GM10266 (cell line): ENCODE data around the gene RHBDL1.
"Not testable (repeated sequence)": the region's sequence is repeated elsewhere in the genome, so short reads cannot be mapped to it uniquely, and the experiment has no call there.

ENCODE experiments used
- DNase-seq: peaks from one replicate; pipeline ENCODE4 v3.0.0; 2012; ENCODE audit errors: extremely low spot score
- TF ChIP-seq, protein P1 (sequence below): IDR thresholded peaks from 2 replicates; pipeline ENCODE4 v1.5.1; 2012; ENCODE audit warnings: mild to moderate bottlenecking, low read depth; ENCODE audit not compliant: control insufficient read depth, insufficient read depth; ENCODE audit errors: missing control alignments

RHBDL1 gene

DNA sequence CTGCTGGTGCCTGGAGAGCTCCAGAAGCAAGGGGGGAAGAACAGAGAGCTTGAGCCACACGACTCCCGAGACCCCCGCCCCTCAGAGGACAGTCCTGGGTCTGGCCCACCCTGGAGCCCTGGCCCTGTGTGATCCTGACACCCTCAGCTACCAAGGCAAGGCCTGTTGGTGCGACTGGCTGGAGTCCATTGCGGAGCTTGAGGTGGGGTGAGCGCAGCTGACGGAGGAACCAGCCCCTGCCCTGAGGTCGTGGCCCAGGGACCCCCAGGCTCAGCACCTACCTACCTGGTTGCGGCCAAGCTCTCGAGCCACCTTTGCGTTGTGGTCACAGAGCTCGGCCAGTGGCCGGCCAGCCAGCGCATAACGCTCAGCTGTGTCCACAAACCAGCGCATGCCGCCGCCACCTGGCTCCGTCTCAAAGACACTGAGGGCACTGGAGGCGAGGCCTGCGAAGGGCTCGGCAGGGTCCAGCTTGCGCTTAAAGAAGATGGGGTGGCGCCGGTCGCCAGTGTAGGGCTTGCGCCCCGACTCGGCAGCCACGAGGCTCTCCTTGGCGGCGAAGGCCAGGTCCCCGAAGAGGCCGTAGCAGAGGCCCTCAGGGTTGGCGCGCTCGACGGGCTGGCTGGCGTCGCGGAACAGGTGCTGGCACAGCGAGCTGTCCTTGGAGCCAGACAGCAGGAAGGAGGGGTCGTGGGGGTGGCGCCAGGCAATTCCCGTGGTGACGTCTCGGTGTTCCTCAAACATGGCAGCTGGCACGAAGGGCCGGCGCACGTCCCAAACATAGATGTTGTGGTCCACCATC lies 11.2 kb downstream of the RHBDL1 start:
- DNase-seq = no peak
- TF ChIP-seq, protein P1, sequence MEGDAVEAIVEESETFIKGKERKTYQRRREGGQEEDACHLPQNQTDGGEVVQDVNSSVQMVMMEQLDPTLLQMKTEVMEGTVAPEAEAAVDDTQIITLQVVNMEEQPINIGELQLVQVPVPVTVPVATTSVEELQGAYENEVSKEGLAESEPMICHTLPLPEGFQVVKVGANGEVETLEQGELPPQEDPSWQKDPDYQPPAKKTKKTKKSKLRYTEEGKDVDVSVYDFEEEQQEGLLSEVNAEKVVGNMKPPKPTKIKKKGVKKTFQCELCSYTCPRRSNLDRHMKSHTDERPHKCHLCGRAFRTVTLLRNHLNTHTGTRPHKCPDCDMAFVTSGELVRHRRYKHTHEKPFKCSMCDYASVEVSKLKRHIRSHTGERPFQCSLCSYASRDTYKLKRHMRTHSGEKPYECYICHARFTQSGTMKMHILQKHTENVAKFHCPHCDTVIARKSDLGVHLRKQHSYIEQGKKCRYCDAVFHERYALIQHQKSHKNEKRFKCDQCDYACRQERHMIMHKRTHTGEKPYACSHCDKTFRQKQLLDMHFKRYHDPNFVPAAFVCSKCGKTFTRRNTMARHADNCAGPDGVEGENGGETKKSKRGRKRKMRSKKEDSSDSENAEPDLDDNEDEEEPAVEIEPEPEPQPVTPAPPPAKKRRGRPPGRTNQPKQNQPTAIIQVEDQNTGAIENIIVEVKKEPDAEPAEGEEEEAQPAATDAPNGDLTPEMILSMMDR = no peak

DNA sequence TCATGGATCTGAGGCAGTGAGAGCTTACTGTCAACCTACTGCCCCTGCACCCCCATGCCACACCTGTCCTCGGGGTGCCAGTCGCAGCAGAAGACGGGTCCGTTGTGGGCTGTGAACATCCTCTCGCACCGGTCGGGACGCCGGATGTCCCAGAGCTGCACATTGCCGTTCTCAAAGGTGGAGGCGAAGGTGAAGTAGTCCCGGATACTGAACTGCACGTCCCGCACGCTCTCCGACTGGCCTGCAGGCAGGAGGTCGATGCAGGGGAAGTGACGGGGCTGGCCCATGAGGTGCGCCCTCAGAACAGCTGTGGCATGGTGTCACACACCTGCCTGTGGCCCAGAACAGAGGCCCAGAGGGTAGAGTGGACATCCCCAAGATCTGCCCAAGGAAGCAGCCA lies 12.0 kb downstream of the RHBDL1 start:
- TF ChIP-seq, protein P1 = no peak

DNA sequence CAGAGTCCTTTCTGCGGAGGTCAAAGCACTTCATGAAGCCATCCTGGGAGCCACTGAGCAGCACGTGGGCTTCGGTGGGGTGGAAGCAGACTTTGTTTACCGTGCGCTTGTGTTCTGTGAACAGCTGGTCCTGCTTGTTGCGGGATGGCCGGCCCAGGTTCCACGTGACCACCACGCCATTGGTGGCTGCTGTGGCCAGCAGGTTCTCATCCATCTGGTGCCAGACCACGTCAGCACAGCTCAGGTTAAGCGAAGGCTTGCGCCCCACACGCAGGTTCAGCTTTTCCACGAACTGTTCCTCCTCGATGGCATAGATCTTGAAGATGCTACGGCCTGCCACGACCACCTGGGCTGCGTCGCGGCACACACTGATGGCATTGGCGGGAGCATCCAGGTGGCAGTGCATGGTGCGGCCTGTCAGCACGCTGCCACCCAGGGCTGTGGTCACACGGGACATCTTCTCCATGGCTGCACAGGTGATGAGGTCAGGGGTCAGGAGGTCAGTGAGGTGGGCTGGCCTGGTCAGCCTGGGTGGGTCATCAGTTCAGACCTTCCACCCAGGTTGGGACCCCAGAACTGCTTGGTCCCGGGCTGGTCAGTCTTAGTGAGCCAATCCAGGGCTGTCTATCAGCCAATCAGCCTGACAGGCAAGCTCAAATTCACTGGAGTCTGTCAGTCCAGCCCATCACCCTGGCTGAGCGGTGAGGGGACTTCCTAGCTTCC lies 13.9 kb downstream of the RHBDL1 start:
- no peak for DNase-seq
- TF ChIP-seq, protein P1 = no peak

More for the DNA sequence above, 12.0 kb downstream of the RHBDL1 start:
- DNase-seq = no peak

DNA sequence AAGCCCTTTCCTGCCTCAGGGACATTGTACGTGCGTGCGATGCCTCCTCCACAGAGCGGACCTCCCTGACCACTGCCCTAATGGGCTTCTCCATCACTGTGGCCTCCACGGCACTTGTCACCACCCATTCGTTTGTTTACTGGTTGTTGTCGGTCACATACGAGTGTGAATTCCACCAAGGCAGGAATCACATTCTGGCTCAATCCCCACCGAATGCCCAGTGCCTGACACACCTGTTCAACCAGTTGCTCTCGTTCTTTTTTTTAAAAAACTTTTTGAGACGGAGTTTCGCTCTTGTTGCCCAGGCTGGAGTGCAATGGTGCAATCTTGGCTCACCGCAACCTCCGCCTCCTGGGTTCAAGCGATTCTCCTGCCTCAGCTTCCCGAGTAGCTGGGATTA lies 15.8 kb downstream of the RHBDL1 start:
- DNase-seq = not testable (repeated sequence)

DNA sequence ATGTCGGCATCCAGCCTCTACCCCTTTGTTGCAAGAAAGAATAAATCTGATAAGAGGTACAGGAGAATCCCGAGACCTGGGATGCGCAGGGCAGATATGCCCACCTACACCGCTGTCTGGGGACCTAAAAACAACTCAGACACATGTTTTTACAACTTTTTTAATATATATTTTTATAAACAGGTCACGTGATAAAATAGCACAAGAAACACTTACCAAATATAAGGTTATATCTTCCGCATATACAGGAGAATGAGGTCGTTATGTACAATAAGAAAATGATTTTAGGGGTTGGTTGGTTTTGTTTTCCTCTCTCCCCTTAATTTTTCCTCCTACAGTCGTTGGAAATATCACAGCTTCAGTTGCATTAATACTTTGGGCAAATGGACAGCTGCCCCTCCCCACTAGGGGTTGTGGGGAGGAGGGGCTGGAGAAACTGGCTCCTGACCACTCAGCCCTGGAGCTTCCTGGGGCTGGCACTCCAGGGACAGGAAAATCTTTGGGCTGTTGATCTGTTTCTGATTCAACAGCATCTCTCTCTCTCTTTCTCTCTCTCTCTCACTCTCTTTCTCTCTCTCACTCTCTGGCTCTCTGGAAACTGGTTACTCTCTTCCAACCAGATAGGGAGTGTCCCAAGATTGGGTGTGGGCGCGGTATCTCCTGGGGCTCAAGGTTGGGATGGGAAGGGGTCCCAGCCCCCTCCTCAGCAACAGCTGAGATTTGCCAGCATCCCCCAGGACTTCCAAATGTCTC lies 17.1 kb downstream of the RHBDL1 start:
- no peak for DNase-seq
- TF ChIP-seq, protein P1 = no peak

DNA sequence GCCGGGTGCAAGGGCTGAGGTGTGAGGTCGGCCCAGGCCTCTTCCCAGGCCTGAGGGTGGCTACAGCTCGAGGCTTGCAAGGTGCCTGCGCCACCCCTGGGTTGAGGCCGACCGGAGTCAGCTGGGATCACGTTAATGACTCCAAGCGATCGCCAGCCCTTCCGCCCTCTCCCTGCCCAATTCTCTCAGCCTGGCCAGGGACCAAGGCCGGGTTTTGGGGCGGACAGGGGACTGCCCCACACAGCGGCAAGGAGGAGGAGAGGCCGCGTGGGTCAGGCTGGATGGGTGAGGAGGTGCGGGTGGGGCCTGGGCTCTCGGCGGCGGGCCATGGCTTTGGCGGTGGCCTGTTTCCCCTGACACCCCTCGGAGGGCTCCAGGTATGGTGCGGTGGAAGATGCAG lies 17.9 kb downstream of the RHBDL1 start:
- TF ChIP-seq, protein P1 = no peak
- no peak for DNase-seq

DNA sequence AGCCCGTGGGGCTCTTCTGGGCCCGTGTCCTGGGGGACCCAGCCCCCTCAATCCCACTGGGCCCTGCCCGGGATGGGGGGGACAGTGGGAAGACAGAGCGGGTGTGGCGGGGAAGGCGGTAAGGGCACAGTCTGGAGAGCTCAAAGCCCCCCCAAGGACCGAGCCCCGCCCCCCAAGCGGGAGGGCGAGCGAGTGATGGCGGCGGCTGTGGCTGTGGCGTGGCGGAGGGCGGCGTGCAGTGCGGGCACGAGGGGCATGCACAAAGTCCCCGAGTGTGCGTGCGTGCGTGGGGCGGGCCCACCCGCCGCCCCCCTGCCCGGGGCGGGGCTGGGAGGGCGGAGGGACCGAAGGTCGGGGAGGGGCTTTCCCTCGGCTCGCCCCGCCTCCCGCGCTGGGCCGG lies 18.3 kb downstream of the RHBDL1 start:
- DNase-seq = no peak
- TF ChIP-seq, protein P1 = no peak
